Neural progenitor cell (in vitro differentiated cells): ENCODE measurements around the gene ODR4. TPM values are rescaled to one million over a fixed set of nuclear protein-coding genes. Genes with fewer than 3 reads are reported as not detected.

Experiments
- DNase-seq: peaks from one replicate; pipeline ENCODE4 v3.0.0-alpha.2; 2016; ENCODE audit warnings: low spot score
- H2AFZ ChIP-seq: fragments of 200-600 bp; sonication (generic); replicated peaks from 2 replicates; pipeline ENCODE4 v1.6.1; 2016; ENCODE audit warnings: antibody characterized with exemption
- H3F3A ChIP-seq: fragments of 200-600 bp; sonication (generic); 2 replicates; pipeline ENCODE4 v1.6.1; 2016; ENCODE audit warnings: antibody characterized with exemption, low read depth
- H3K27ac ChIP-seq: fragments of 200-600 bp; sonication (generic); 2 replicates; pipeline ENCODE4 v1.5.1; 2016; ENCODE audit warnings: mild to moderate bottlenecking
- H3K27me3 ChIP-seq: fragments of 200-600 bp; sonication (generic); 2 replicates; pipeline ENCODE4 v1.6.1; 2016; ENCODE audit warnings: mild to moderate bottlenecking, moderate library complexity
- H3K36me3 ChIP-seq: fragments of 200-600 bp; sonication (generic); 2 replicates; pipeline ENCODE4 v1.5.1; 2016
- H3K4me1 ChIP-seq: fragments of 200-600 bp; sonication (generic); 2 replicates; pipeline ENCODE4 v1.6.1; 2016; ENCODE audit warnings: mixed run types
- H3K4me2 ChIP-seq: fragments of 200-600 bp; sonication (generic); 2 replicates; pipeline ENCODE4 v1.6.1; 2016
- H3K4me3 ChIP-seq: fragments of 200-600 bp; sonication (generic); 2 replicates; pipeline ENCODE4 v1.5.1; 2016
- H3K79me2 ChIP-seq: fragments of 200-600 bp; sonication (generic); 2 replicates; pipeline ENCODE4 v1.6.1; 2016; ENCODE audit warnings: low read depth
- H3K9ac ChIP-seq: fragments of 200-600 bp; sonication (generic); 2 replicates; pipeline ENCODE4 v1.6.1; 2016
- H3K9me3 ChIP-seq: fragments of 200-600 bp; sonication (generic); 2 replicates; pipeline ENCODE4 v1.5.1; 2016; ENCODE audit warnings: low read depth
- H4K20me1 ChIP-seq: fragments of 200-600 bp; sonication (generic); 2 replicates; pipeline ENCODE4 v1.6.1; 2016; ENCODE audit warnings: low read depth
- H3K27ac Mint-ChIP-seq: 3 replicates; pipeline ENCODE4 v1.8.0; 2021; ENCODE audit warnings: mixed read lengths
- H3K27me3 Mint-ChIP-seq: 2 replicates; pipeline ENCODE4 v1.8.0; 2022; ENCODE audit warnings: low read depth, mild to moderate bottlenecking, inconsistent platforms, moderate library complexity, mixed read lengths; ENCODE audit not compliant: insufficient read depth
- H3K36me3 Mint-ChIP-seq: 3 replicates; pipeline ENCODE4 v1.8.0; 2021; ENCODE audit warnings: mixed read lengths
- H3K4me1 Mint-ChIP-seq: 3 replicates; pipeline ENCODE4 v1.8.0; 2021; ENCODE audit warnings: mixed read lengths
- H3K4me3 Mint-ChIP-seq: 3 replicates; pipeline ENCODE4 v1.8.0; 2021; ENCODE audit warnings: mild to moderate bottlenecking, moderate library complexity, mixed read lengths
- H3K9me3 Mint-ChIP-seq: 3 replicates; pipeline ENCODE4 v1.8.0; 2020; ENCODE audit warnings: mixed read lengths
- CTCF ChIP-seq: fragments of 200-600 bp; sonication (generic); IDR thresholded peaks from 2 replicates; pipeline ENCODE4 v1.5.1; 2017; ENCODE audit warnings: antibody characterized with exemption, mild to moderate bottlenecking
- EZH2 ChIP-seq: fragments of 200-600 bp; sonication (generic); IDR thresholded peaks from 2 replicates; pipeline ENCODE4 v1.6.1; 2017; ENCODE audit warnings: antibody characterized with exemption, mild to moderate bottlenecking, moderate library complexity
- EZH2phosphoT487 ChIP-seq: fragments of 200-600 bp; sonication (generic); IDR thresholded peaks from 2 replicates; pipeline ENCODE4 v1.6.1; 2017; ENCODE audit warnings: antibody characterized with exemption
- total RNA-seq: library from RNA; depleted of rRNA; stranded (reverse); fragments of >200 nt; gene quantifications from 2 replicates; pipeline ENCODE4 v1.2.3, GENCODE V29; 2015; ENCODE audit warnings: low replicate concordance

The ODR4 gene
- total RNA-seq: 24.9 and 37.2 TPM in 2 replicates

DNA sequence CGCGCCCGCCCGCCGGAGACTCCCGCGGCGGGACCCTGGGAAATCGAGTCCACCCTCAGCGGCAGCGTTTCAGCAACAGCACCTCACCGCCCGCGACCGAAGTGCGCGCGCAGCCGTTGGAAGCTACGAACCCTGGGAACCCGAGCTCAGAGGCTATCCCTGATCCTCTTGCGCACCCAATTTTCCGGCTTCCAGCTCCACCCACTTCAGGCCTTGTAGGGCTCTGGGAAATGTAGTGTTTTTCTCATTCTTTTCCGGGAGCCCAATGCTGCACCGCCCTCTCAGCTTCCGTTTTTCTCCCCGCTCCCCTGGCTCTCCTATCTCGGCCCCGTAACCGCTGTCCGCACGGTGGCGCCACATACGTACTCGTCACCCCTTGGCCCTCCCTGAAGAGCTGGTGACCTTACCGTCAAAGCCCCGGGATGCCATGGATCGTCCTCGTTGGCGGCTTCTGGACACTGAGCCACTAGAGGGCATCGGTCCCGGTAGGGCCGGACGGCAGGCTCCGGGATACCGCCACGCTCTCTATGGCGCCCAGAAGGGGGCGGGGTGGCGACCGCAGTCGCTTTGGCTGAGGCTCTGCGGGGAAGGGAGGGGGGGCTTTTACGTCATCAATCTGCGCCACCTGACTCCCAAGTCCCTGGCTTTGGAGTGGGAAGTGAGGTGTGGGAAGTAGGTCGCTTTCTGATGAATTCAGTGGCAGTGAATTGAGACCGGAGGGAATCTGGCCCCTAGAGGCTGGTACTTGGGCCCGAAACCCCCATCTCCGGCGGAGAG is at the start of gene ODR4, which contains the start of gene TPR:
Gene ODR4 (plus strand): TSS at position 687 of the 777 bp plus-strand sequence. CDS start 3,948 bp downstream, outside the sequence.
Gene TPR (minus strand): TSS at position 102 of the 777 bp plus-strand sequence. CDS start 225 bp downstream, outside the sequence.
- peaks cover 4% of the 10 kb centered on the region for H3K27me3 Mint-ChIP-seq
- Histone ChIP-seq H3K79me2 (peaks cover 92% of the 10 kb centered on the region), H3K4me3 (peak within 1 kb of the TSS; percentile 86), H3K4me1 (peaks cover 19% of the 10 kb centered on the region), H3K4me2 (peak within 1 kb of the TSS; percentile 84), H3K9me3 (no peaks in the 10 kb centered on the region), H2AFZ (peak within 1 kb of the TSS; percentile 77), H3K27me3 (no peaks in the 10 kb centered on the region), H4K20me1 (peaks cover 16% of the 10 kb centered on the region), H3F3A (peaks cover 15% of the 10 kb centered on the region), H3K27ac (peak within 1 kb of the TSS; percentile 94), H3K9ac (peak within 1 kb of the TSS; percentile 87), H3K36me3 (peaks cover 17% of the 10 kb centered on the region)
- H3K4me3 Mint-ChIP-seq: peak within 1 kb of the TSS; percentile 100
- DNase-seq: peak; percentile 99
- no peaks in the 10 kb centered on the region for H3K9me3 Mint-ChIP-seq
- H3K27ac Mint-ChIP-seq: peak within 1 kb of the TSS; percentile 95
- TF ChIP-seq CTCF (peak; percentile 98), EZH2 (no peak), EZH2phosphoT487 (no peak)
- peaks cover 16% of the 10 kb centered on the region for H3K36me3 Mint-ChIP-seq
- H3K4me1 Mint-ChIP-seq: peaks cover 13% of the 10 kb centered on the region

GRCh38 chr1:186326009-186326408 is 49.6 kb upstream of the ODR4 start:
- H3K9me3 Mint-ChIP-seq: no peaks in the 10 kb centered on the region
- no peaks in the 10 kb centered on the region for H3K4me1 Mint-ChIP-seq
- Histone ChIP-seq H3K9me3 (no peaks in the 10 kb centered on the region), H3K9ac (no peak overlapping the region), H3K27me3 (no peaks in the 10 kb centered on the region), H3K4me2 (no peak overlapping the region), H3F3A (peaks cover 6% of the 10 kb centered on the region), H3K79me2 (no peaks in the 10 kb centered on the region), H2AFZ (no peak overlapping the region), H3K4me3 (no peak overlapping the region), H3K4me1 (no peaks in the 10 kb centered on the region), H3K36me3 (peaks cover 37% of the 10 kb centered on the region), H4K20me1 (peaks cover 3% of the 10 kb centered on the region), H3K27ac (no peak overlapping the region)
- no peak for DNase-seq
- TF ChIP-seq EZH2 (no peak), EZH2phosphoT487 (no peak), CTCF (no peak)
- no peak overlapping the region for H3K4me3 Mint-ChIP-seq
- H3K27me3 Mint-ChIP-seq: no peaks in the 10 kb centered on the region
- no peak overlapping the region for H3K27ac Mint-ChIP-seq
- peaks cover 24% of the 10 kb centered on the region for H3K36me3 Mint-ChIP-seq

DNA sequence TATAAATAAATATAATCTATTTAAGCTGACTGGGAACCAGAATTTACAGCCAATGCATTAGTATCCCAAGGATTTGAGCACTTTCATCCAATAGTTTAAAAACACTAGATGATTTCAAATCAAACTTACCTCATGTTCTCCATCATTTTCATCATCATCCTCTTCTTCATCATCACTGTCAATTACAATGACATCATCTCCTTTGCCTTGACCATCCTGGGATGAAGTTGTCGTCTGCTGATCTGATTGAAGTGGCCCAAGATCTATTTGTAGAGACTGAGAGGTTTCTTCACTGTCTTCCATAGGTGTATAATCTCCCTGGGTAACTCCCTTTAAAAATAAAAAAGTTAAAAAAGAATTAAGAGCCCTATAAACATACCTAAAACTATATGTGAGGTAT is 48.3 kb upstream of the ODR4 start:
- H3K79me2 ChIP-seq: no peaks in the 10 kb centered on the region
- H3K27ac Mint-ChIP-seq: no peak overlapping the region
- H3K9me3 Mint-ChIP-seq: no peaks in the 10 kb centered on the region
- TF ChIP-seq CTCF (no peak), EZH2 (no peak)
- no peaks in the 10 kb centered on the region for H3K27me3 Mint-ChIP-seq
- H3K36me3 ChIP-seq: peaks cover 25% of the 10 kb centered on the region
- no peaks in the 10 kb centered on the region for H3K9me3 ChIP-seq
- no peaks in the 10 kb centered on the region for H3K4me1 Mint-ChIP-seq
- no peak overlapping the region for H3K4me2 ChIP-seq
- no peak overlapping the region for H3K4me3 ChIP-seq
- peaks cover 6% of the 10 kb centered on the region for H3F3A ChIP-seq
- no peak overlapping the region for H3K9ac ChIP-seq
- peaks cover 18% of the 10 kb centered on the region for H3K36me3 Mint-ChIP-seq
- no peaks in the 10 kb centered on the region for H3K4me1 ChIP-seq
- no peak overlapping the region for H3K4me3 Mint-ChIP-seq
- H4K20me1 ChIP-seq: peaks cover 3% of the 10 kb centered on the region
- no peak overlapping the region for H2AFZ ChIP-seq
- no peak overlapping the region for H3K27ac ChIP-seq
- no peaks in the 10 kb centered on the region for H3K27me3 ChIP-seq
- DNase-seq: no peak
